ENCODE data around the gene CLSTN2. TPM values are rescaled to one million over a fixed set of nuclear protein-coding genes. Genes with fewer than 3 reads are reported as not detected.

Gene CLSTN2
- total RNA-seq, 1 experiment from 2014 or later = not detected

- POLR2A ChIA-PET (ENCODE audit: unreplicated experiment) = no interaction called here
- ATAC-seq = no peak
Observed at GRCh38 chr3:140148824-140149390, 213.9 kb downstream of the CLSTN2 start.

GRCh38 chr3:140151321-140151720 lies 216.3 kb downstream of the CLSTN2 start:
- Histone ChIP-seq H3K27ac (ENCODE audit: low read length) (no peak overlapping the region), H3K9me2 (replicated peaks; ENCODE audit: low read length) (no peaks in the 10 kb centered on the region), H3K36me3 (ENCODE audit: low read depth, low read length) (no peaks in the 10 kb centered on the region), H3K79me2 (ENCODE audit: low read length) (no peaks in the 10 kb centered on the region), H3K9ac (ENCODE audit: low read length) (no peak overlapping the region), H3K4me2 (ENCODE audit: low read length) (no peak overlapping the region), H4K20me1 (ENCODE audit: low read length) (no peaks in the 10 kb centered on the region), H3K4me3 (ENCODE audit: low read length) (no peak overlapping the region), H3K27me3 (ENCODE audit: low read length) (no peaks in the 10 kb centered on the region), H3K4me1 (ENCODE audit: insufficient read depth, low read length) (no peaks in the 10 kb centered on the region), H2AFZ (ENCODE audit: low read length) (no peak overlapping the region), H3K9me3 (ENCODE audit: low read length) (no peaks in the 10 kb centered on the region), H3F3A (ENCODE audit: low read length, unreplicated experiment) (no peaks in the 10 kb centered on the region)
- intact Hi-C loops (cut with micrococcal nuclease) = no loop called here
- CTCF ChIA-PET = no interaction called here
- DNase-seq (no peak), ATAC-seq (no peak)
- POLR2A ChIA-PET (ENCODE audit: unreplicated experiment) = no interaction called here
- TF ChIP-seq EZH2phosphoT487 (IDR thresholded peaks at IDR 0.05; ENCODE audit: borderline replicate concordance, low read length) (no peak), EZH2 (IDR thresholded peaks at IDR 0.05; ENCODE audit: low read length, unreplicated experiment) (no peak)
- TF ChIP-seq, protein P1, sequence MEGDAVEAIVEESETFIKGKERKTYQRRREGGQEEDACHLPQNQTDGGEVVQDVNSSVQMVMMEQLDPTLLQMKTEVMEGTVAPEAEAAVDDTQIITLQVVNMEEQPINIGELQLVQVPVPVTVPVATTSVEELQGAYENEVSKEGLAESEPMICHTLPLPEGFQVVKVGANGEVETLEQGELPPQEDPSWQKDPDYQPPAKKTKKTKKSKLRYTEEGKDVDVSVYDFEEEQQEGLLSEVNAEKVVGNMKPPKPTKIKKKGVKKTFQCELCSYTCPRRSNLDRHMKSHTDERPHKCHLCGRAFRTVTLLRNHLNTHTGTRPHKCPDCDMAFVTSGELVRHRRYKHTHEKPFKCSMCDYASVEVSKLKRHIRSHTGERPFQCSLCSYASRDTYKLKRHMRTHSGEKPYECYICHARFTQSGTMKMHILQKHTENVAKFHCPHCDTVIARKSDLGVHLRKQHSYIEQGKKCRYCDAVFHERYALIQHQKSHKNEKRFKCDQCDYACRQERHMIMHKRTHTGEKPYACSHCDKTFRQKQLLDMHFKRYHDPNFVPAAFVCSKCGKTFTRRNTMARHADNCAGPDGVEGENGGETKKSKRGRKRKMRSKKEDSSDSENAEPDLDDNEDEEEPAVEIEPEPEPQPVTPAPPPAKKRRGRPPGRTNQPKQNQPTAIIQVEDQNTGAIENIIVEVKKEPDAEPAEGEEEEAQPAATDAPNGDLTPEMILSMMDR (conservative IDR thresholded peaks at IDR 0.05; ENCODE audit: low read depth, low read length) = no peak
- no TSS peak for BruUV-seq (replicated peaks)

More at GRCh38 chr3:140148824-140149390, 213.9 kb downstream of the CLSTN2 start:
- no TSS peak for BruUV-seq (replicated peaks)
- no peak for DNase-seq
- CTCF ChIA-PET = no interaction called here
- H3K27me3 ChIP-seq (ENCODE audit: low read length) = no peaks in the 10 kb centered on the region
- H3K4me3 ChIP-seq (ENCODE audit: low read length) = no peak overlapping the region
- H3K9ac ChIP-seq (ENCODE audit: low read length) = no peak overlapping the region
- no peak overlapping the region for H3K27ac ChIP-seq (ENCODE audit: low read length)
- no peaks in the 10 kb centered on the region for H3K79me2 ChIP-seq (ENCODE audit: low read length)
- no peaks in the 10 kb centered on the region for H4K20me1 ChIP-seq (ENCODE audit: low read length)
- H3K9me2 ChIP-seq (replicated peaks; ENCODE audit: low read length) = no peaks in the 10 kb centered on the region
- TF ChIP-seq EZH2phosphoT487 (IDR thresholded peaks at IDR 0.05; ENCODE audit: borderline replicate concordance, low read length) = no peak
- TF ChIP-seq, protein P1 (conservative IDR thresholded peaks at IDR 0.05; ENCODE audit: low read depth, low read length) = no peak
- no peak for TF ChIP-seq EZH2 (IDR thresholded peaks at IDR 0.05; ENCODE audit: low read length, unreplicated experiment)
- H3K4me2 ChIP-seq (ENCODE audit: low read length) = no peak overlapping the region
- no peaks in the 10 kb centered on the region for H3K4me1 ChIP-seq (ENCODE audit: insufficient read depth, low read length)
- intact Hi-C loops (cut with micrococcal nuclease) = no loop called here
- no peak overlapping the region for H2AFZ ChIP-seq (ENCODE audit: low read length)
- H3K9me3 ChIP-seq (ENCODE audit: low read length) = no peaks in the 10 kb centered on the region
- no peaks in the 10 kb centered on the region for H3F3A ChIP-seq (ENCODE audit: low read length, unreplicated experiment)
- no peaks in the 10 kb centered on the region for H3K36me3 ChIP-seq (ENCODE audit: low read depth, low read length)

DNA sequence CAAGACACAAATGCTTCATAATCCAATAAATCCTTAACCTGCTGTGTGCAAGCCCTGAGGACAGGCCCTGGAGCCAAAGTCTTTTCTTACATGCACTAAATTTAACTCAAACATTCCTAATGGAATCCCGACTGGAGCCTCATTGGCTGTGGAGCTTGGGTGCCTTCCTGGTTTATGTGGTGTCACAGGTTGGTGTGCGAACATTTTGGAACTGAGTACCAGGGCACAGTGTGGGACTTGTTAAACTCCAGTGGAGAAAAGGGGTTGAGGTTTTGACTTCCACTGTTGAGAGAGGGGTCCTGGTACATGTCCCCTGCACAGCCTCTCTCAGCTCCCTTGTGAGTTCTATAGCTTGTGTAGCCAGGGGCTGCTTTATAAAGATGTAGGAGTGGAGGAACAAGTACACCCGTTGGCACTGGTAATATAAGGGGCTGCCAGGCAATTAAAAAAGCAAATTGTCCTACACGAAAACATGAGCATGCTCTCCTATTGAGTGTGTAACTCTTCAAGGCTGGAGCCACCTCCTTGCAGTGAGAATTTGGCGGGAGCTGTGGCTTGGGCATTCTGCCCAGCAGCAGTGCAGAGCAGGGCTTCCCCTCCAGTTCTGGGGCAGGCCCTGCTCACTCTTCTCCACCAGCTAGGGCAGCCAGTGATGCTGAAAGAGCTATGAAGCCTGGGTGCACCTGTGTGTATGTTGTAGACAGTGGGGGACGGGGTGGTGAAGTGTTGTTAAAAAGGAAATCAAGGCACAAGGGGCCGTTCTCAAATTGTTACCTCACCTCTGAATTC lies 218.1 kb downstream of the CLSTN2 start:
- Histone ChIP-seq H3K4me1 (ENCODE audit: insufficient read depth, low read length) (no peaks in the 10 kb centered on the region), H3K79me2 (ENCODE audit: low read length) (no peaks in the 10 kb centered on the region), H3F3A (ENCODE audit: low read length, unreplicated experiment) (no peaks in the 10 kb centered on the region), H3K9me2 (replicated peaks; ENCODE audit: low read length) (no peaks in the 10 kb centered on the region), H3K36me3 (ENCODE audit: low read depth, low read length) (no peaks in the 10 kb centered on the region), H3K27ac (ENCODE audit: low read length) (no peak overlapping the region), H3K4me3 (ENCODE audit: low read length) (no peak overlapping the region), H4K20me1 (ENCODE audit: low read length) (no peaks in the 10 kb centered on the region), H3K9me3 (ENCODE audit: low read length) (no peaks in the 10 kb centered on the region), H3K27me3 (ENCODE audit: low read length) (no peaks in the 10 kb centered on the region), H2AFZ (ENCODE audit: low read length) (no peak overlapping the region), H3K4me2 (ENCODE audit: low read length) (no peak overlapping the region), H3K9ac (ENCODE audit: low read length) (no peak overlapping the region)
- BruUV-seq (replicated peaks) = no TSS peak
- intact Hi-C loops (cut with micrococcal nuclease) = no loop called here
- ATAC-seq (no peak), DNase-seq (no peak)
- TF ChIP-seq EZH2 (IDR thresholded peaks at IDR 0.05; ENCODE audit: low read length, unreplicated experiment) (no peak), EZH2phosphoT487 (IDR thresholded peaks at IDR 0.05; ENCODE audit: borderline replicate concordance, low read length) (no peak)
- TF ChIP-seq, protein P1 (conservative IDR thresholded peaks at IDR 0.05; ENCODE audit: low read depth, low read length) = no peak
- ChIA-PET CTCF (no interaction called here), POLR2A (ENCODE audit: unreplicated experiment) (no interaction called here)

Measured in PC-3 (cell line).